SK-N-SH (cell line): ENCODE data around the gene HS3ST5.

Source experiments
- JUND ChIP-seq: IDR thresholded peaks from 2 replicates; pipeline ENCODE4 v1.4.0; 2012
- TF ChIP-seq, protein P1 (sequence below): IDR thresholded peaks from 2 replicates; pipeline ENCODE4 v1.4.0; 2012; ENCODE audit warnings: low read depth
- TF ChIP-seq, protein P2 (sequence below): fragments of 150-350 bp; IDR thresholded peaks from 2 replicates; pipeline ENCODE4 v1.6.1; 2016; ENCODE audit warnings: mild to moderate bottlenecking, low read depth, low read length

DNA sequence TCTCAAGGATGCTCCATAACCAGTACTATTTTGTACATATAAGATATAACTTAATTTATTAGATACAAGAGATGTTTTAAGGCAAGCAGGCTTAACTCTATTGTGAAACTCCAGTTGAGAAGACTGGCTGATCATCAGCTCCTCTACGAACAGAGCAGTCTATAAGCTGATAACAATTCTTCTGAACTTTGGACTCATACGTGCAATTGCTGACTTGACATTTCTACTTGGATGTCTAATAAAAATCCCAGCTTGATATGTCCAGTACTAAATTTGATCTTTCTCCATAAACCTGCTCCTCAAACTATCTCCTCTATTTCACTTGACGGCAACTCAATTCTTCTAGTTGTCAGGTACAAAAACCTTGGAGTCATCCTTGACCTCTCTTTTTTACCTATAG, 141.9 kb downstream of the HS3ST5 start:
- TF ChIP-seq, protein P1, sequence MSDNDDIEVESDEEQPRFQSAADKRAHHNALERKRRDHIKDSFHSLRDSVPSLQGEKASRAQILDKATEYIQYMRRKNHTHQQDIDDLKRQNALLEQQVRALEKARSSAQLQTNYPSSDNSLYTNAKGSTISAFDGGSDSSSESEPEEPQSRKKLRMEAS: no peak
- TF ChIP-seq, protein P2, sequence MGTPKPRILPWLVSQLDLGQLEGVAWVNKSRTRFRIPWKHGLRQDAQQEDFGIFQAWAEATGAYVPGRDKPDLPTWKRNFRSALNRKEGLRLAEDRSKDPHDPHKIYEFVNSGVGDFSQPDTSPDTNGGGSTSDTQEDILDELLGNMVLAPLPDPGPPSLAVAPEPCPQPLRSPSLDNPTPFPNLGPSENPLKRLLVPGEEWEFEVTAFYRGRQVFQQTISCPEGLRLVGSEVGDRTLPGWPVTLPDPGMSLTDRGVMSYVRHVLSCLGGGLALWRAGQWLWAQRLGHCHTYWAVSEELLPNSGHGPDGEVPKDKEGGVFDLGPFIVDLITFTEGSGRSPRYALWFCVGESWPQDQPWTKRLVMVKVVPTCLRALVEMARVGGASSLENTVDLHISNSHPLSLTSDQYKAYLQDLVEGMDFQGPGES: no peak
- TF ChIP-seq JUND: no peak
